GM11168 (cell line): ENCODE data around the gene NUDT10.
"Not testable (repeated sequence)": the region's sequence is repeated elsewhere in the genome, so short reads cannot be mapped to it uniquely, and the experiment has no call there.

ENCODE experiments used
- in situ Hi-C: fragments of 300-500 bp; cut with MboI; formaldehyde crosslinking; loops from one replicate; pipeline ENCODE4 v1.12.0; 2022; ENCODE audit warnings: low sequenced_read_pairs; ENCODE audit not compliant: unreplicated experiment

The NUDT10 gene

GRCh38 chrX:51332188-51332942 lies at the start of gene NUDT10:
TSS of gene NUDT10 (plus strand) at chrX:51332822. CDS start at chrX:51332966, 144 bp downstream.
- in situ Hi-C loops = no loop called here

GRCh38 chrX:51292421-51292820 lies 40.2 kb upstream of the NUDT10 start:
- in situ Hi-C loops = no loop called here

- in situ Hi-C loops = no loop called here
Measured at GRCh38 chrX:51296138-51296537, 36.5 kb upstream of the NUDT10 start.

GRCh38 chrX:51316271-51316670 lies 16.4 kb upstream of the NUDT10 start:
- in situ Hi-C loops = no loop called here

- in situ Hi-C loops = not testable (repeated sequence)
Measured at GRCh38 chrX:51332943-51333785, 542 bp downstream of the NUDT10 start.

GRCh38 chrX:51334276-51334675 lies 1.7 kb downstream of the NUDT10 start:
- in situ Hi-C loops = no loop called here

- in situ Hi-C loops = no loop called here
Measured at GRCh38 chrX:51336584-51336983, 4.0 kb downstream of the NUDT10 start.

GRCh38 chrX:51361251-51361650 lies 28.6 kb downstream of the NUDT10 start:
- in situ Hi-C loops = no loop called here

GRCh38 chrX:51376672-51377071 lies 44.0 kb downstream of the NUDT10 start:
- in situ Hi-C loops = no loop called here
